KBM-7 (cell line): Measurements from ENCODE around the gene ARHGDIA.
A peak's percentile ranks its signal among the peaks of the same experiment; 100 is the strongest.

Experiments
- DNase-seq: peaks from one replicate; pipeline ENCODE4 v3.0.0-alpha.2; 2015
- in situ Hi-C: fragments of 300-500 bp; cut with MboI; formaldehyde crosslinking; loops from 2 replicates; pipeline ENCODE4 v1.14.3; 2020; ENCODE audit warnings: low sequenced_read_pairs, low pct_unique_long_range_greater_than_20kb, mixed read lengths

Gene ARHGDIA

GRCh38 chr17:81867991-81868673 is 3.0 kb downstream of the ARHGDIA start:
- no peak for DNase-seq
- in situ Hi-C loops = no loop called here

DNA sequence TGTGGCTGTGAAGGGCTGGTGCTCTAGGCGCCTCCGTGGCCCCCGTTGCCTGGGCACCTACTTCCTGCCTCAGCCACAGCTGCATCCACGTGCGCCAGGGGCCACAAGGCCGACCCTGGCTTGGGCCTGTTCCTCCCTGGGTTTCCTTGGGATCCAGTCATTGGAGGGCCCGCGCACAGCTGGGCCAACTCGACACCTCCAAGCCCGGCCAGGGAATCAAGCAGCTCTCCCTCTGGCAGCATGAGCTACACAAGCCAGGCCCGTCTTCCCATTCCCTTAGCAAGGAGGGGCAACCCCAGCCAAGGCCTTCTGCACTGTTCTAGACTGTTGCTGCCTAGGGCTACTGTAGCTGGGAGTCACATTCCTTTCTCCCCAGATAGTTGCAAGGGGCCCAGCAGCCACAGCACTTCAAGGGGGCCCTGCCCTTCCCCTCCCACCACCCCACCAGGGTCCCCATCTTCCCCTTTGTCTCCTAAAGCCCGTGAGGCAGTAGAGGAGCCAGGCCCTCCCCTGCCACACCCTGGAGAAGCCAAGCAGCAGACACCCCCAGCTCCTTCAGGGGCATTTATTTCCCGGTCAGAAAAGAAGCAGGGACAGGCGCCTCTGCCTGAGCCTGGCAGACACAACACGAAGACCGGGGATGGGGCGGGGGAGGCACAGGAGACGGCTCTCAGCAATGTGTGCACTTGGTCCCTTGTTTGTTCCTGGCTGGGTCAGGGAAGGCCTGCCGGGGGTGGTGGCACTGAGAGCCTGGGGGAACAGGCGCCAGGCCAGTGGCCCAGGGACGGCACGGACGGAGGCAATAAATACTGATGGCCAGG is 3.8 kb downstream of the ARHGDIA start:
- DNase-seq = peak; percentile 51
- in situ Hi-C loops = no loop called here

GRCh38 chr17:81866440-81867169 is 4.5 kb downstream of the ARHGDIA start:
- peak; percentile 30 for DNase-seq
- in situ Hi-C loops = no loop called here

- in situ Hi-C loops = no loop called here
- DNase-seq = no peak
These were observed 5.3 kb downstream of the ARHGDIA start for GRCh38 chr17:81865733-81866439.

DNA sequence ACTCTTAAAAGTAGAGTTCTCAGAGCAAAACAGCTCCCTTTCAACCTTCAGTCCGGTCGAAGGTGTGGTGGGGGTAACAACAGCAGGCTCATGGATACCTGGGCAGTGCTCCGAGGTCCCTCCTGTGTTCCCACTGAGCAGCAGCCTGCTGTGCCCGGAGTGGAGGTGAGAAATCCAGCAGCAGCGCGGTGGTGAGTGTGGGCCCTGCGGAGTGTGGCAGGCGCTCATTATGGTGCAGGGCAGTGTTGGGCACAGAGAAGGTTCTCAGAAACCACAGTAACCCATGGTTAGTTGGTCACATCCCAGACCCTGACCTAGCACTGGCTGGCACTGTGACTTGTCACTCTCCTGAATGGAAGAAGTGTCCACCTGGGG is 5.8 kb downstream of the ARHGDIA start:
- in situ Hi-C loops = no loop called here
- no peak for DNase-seq

GRCh38 chr17:81863833-81864768 is 7.0 kb downstream of the ARHGDIA start:
- no peak for DNase-seq
- in situ Hi-C loops = no loop called here

GRCh38 chr17:81863123-81863675 is 7.9 kb downstream of the ARHGDIA start:
- no peak for DNase-seq
- in situ Hi-C loops = no loop called here

- peak; percentile 100 for DNase-seq
- in situ Hi-C loops = no loop called here
These were observed 10.2 kb downstream of the ARHGDIA start for GRCh38 chr17:81860756-81861568.

- in situ Hi-C loops = no loop called here
These were observed 11.0 kb downstream of the ARHGDIA start, which contains the start of gene P4HB for GRCh38 chr17:81859906-81860755. Gene P4HB (minus strand): TSS chr17:81860535. CDS start chr17:81860471, 64 bp downstream.

DNA sequence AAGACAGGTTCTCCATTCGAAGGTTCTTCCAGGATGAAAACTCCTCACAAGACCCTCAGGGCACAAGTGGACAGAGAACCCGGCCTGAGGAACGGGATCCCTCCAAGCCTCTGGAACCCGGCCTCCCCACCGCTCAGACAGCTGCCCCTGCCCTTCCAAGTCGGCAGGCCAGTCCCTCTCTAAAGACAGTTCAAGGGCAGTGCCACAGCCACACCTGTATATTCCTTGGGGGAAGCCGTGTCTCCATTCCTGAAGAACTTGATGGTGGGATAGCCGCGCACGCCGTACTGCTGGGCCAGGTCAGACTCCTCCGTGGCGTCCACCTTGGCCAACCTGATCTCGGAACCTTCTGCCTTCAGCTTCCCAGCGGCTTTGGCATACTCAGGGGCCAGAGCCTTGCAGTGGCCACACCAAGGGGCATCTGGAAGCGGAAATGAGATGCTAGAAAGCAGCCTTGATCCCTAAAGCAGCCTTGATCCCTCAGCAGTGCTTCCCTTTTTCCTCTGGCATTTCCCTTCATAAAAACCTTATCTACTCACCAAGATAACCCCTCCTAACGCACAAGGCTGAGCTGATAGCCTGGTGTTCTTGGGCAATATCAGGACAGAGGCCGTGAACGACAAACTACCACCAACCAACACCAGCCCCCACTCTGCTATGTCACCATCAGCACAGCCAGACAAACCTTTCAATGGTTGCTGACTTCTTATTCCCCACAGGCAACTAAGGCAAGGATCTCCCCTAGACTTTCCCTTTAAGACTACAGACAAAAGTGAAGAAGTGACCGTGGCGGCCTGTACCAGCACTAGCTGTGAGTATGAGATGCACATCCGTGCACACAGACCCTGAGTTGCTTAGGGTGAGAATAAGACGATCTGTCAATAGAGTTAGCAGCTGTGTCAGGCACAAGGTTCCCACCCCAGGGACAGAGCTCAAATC is 11.9 kb downstream of the ARHGDIA start:
- in situ Hi-C loops = no loop called here
- no peak for DNase-seq

More at GRCh38 chr17:81859906-81860755, 11.0 kb downstream of the ARHGDIA start, which contains the start of gene P4HB:
- DNase-seq = no peak

GRCh38 chr17:81858170-81858966 is 12.8 kb downstream of the ARHGDIA start:
- in situ Hi-C loops = no loop called here
- no peak for DNase-seq

DNA sequence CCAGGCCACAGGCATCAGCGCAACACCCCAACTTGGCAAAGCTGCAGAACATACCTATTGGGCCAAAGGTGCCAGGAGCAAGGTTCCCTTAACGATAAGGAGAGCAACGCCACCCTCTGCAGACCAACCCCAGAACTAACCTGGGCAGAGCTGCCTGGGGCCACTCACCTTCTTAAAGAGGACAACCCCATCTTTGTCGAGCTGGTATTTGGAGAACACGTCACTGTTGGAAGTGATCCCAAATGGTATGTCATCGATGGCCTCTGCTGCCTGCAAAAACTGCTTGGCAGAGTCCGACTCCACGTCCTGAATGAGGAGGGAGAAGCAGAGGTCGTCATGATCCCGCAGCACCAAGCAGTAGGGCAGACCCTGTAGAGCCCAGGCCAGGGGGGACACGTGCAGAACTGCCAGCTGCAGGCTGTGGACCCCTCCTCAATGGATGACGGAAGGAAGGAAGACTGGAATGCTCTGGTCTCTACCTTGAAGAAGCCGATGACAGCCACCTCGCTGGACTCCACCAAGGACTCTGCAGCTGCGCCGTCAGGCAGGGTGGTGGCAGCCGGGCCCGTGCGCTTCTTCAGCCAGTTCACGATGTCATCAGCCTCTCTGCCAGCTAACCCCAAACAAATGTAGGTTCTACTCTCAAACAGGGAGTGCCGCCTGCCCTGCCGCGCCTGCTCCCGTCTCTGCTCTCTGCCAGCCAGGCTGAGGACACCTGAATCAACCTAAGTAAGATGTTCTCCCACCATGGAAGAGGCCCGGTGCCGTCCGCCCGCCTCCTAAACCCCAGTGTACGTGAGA is 16.0 kb downstream of the ARHGDIA start:
- in situ Hi-C loops = no loop called here

GRCh38 chr17:81852237-81852636 is 18.9 kb downstream of the ARHGDIA start:
- in situ Hi-C loops = no loop called here
- no peak for DNase-seq

More for the DNA sequence above, 16.0 kb downstream of the ARHGDIA start:
- DNase-seq = no peak

DNA sequence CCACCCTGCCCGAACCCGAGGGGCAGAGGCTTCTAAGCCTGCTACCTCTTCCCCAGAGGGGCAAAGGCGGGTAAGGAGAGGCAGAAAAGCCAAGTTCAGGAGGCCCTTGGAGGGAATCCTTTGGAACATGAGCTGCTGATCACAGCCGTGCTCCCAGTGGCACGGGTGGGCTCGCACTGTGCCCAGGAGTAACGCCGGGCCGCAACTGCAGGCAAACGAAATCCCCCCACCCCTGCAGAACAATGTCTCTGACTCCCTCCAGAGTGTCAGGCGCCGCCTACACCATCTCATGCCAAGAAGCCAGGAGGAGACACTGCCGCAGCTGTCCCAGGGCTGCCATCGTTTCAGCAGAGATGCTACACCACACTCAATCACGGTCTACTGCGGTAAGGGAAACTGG is 19.7 kb downstream of the ARHGDIA start:
- in situ Hi-C loops = no loop called here
- no peak for DNase-seq
